ENCODE measurements around the gene EPB41L4B.

GRCh38 chr9:109225629-109226028 is 95.2 kb downstream of the EPB41L4B start:
- TF ChIP-seq CTCF (tag by site-specific recombination; IDR thresholded peaks at IDR 0.05), result no peak
- no peak for TF ChIP-seq ZNF112 (tag by site-specific recombination; IDR thresholded peaks at IDR 0.05)
- no peak for TF ChIP-seq ZBTB11 (tag by site-specific recombination; conservative IDR thresholded peaks at IDR 0.05; ENCODE audit: low read depth)

Measured in HEK293 (cell line).